ENCODE measurements around the gene LY86.

Gene LY86

DNA sequence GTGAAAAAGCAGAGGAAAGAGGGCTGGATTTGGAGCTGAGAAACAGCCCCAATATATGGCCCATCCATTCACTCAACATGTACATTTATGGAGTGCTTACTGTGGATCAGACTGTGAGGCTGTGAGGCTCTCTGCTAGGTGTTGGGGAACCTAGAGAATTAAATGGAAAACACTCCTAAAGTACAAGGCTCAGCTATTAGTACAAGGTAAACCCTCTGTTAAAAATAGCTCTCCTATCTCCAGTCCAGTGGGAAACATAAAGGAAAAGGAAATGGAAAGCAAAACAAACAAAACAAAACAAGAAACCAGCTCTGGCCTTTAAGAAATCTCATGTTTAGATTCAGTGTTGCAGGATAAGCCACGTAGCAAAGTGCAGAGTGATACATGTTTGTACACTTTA is 35.0 kb downstream of the LY86 start:
- DNase-seq, result no peak

- no peak for DNase-seq
These were observed 35.9 kb downstream of the LY86 start for GRCh38 chr6:6624269-6624990.

GRCh38 chr6:6626187-6626586 is 37.7 kb downstream of the LY86 start:
- no peak for DNase-seq

DNA sequence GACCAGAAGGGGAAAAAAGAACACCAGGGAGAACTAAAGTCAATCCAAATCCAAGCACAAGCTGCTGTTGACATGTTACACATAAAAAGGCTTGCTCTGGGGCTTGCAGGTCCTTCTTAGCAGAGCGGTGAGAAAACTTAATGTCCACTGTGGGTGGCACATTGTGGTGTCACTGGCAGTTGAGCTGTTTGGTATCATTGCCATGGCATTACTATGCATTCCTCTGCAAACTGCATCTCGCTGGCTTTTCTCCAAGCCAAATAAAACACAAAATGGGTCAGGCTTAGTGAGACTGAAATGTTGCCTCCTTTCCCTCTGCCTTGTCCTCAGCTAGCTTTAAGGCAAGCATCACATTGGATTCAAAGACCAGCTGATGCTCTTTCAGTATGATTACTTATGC is 40.9 kb downstream of the LY86 start:
- DNase-seq, result no peak

DNA sequence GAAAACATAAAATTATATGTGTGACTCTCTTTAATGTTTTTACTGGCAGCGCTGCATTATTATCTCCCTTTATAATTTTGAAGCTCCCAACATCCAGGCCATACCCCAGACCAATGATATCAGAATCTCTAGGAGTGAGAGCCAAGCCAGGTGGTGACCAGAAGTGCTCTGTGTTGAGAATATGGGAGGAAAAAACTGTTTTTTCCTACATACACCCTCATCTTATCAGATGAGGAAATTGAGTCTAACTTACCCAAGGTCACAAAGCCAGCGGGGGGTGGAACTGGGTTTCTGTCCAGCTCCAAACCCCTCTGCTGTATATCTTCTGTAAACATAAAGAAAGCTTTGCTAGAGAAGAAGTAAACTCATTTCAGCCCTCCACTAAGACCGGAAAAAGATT is 42.5 kb downstream of the LY86 start:
- no peak for DNase-seq

GRCh38 chr6:6631534-6632276 is 43.2 kb downstream of the LY86 start:
- DNase-seq, result no peak

GRCh38 chr6:6633898-6634734 is 45.6 kb downstream of the LY86 start:
- no peak for DNase-seq

- DNase-seq, result no peak
These were observed 46.2 kb downstream of the LY86 start for GRCh38 chr6:6634735-6635075.

GRCh38 chr6:6635291-6635690 is 46.8 kb downstream of the LY86 start:
- DNase-seq, result no peak

- no peak for DNase-seq
These were observed 47.3 kb downstream of the LY86 start for GRCh38 chr6:6635869-6636268.

GRCh38 chr6:6639572-6639971 is 51.1 kb downstream of the LY86 start:
- DNase-seq, result no peak

- no peak for DNase-seq
These were observed 52.4 kb downstream of the LY86 start for GRCh38 chr6:6640926-6641325.

DNA sequence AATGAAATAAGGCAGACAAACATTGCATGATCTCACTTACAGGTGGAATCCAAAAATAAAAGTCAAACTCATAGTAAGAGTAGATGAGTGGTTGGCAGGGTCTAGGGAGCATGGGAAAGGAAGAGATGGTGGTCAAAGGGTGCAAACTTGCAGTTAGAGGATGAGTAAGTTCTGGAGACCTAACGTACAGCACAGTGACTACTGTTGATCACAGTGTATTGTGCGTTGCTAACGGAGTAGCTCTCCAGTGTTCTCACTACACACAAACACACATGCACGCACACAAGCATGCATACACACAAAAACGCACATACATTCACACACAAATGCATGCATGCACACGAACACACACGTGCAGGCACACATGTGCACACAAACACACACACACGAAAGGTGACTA is 54.9 kb downstream of the LY86 start:
- no peak for DNase-seq

DNA sequence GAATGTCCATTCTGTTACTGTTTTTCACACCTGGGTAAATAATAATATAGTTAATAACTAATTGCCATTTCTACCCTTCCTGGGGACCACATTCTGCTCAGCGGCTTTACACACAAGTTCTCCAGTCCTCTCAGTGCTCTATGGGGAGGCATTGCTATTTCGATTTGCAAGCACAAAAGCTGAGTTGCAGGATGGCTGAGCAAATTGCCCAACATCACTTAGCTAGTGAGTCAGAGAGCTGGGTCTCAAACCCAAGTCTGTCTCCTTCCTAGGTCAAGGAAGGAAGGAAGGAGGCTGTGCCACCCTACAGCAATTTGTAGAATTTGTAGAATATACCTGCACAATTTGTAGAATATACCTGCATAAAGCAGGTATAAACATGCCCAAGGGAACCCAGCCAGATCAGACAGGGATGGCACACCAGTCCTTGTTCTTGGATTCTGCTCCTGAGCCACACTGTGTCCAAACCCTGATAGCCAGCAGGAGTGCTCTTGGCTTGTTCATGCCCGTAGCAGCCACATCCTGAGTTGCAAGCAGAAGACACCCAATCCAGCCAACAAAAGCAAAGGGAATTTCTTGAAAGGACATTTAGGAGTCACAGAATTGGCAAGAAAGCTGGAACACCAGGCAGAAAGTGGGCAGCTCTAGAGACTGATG is 56.9 kb downstream of the LY86 start:
- no peak for DNase-seq

- no peak for DNase-seq
These were observed 57.9 kb downstream of the LY86 start for GRCh38 chr6:6646384-6646783.

DNA sequence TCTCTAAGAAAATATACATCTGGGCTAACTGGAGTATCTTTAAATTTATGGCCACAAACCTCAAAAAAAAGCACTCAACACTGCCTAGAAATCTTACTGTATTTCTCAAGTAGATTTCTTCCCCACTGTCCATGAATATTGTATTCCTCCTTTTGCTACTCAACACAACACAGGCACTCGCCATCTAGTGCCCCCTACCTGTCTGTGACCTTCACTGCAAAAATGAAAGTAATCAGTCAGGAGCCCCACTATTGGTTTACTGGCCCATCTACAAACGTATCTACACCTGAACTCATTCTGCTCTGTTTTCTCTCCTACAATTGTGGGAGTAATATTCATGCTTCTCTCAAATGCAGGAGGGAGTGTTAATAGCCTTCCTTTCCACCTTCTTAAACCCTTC is 58.3 kb downstream of the LY86 start:
- no peak for DNase-seq

GRCh38 chr6:6648692-6649343 is 60.3 kb downstream of the LY86 start:
- no peak for DNase-seq

GRCh38 chr6:6649824-6650349 is 61.4 kb downstream of the LY86 start:
- DNase-seq, result no peak

- no peak for DNase-seq
These were observed 62.3 kb downstream of the LY86 start for GRCh38 chr6:6650839-6651238.

- no peak for DNase-seq
These were observed 62.8 kb downstream of the LY86 start for GRCh38 chr6:6651335-6651734.

DNA sequence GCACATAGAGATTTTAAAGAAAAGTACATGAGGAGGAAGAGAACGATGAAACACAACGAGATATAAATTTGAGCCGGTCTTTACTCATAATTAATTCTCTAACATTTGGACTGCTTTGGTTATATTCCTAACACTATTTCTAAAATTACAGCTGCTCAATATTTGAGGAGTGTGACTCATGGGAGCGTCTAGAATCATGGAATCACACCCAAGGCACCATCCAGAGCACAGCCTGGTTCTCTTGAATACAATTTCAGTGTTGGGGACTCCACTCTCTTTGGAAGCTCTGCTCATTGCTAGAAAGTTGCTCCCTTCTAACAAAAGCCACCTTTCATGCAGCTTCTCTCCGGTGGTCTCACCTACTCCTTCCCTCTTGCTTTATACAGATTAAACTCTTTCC is 64.4 kb downstream of the LY86 start:
- no peak for DNase-seq
